ENCODE results near the gene CACHD1. TPM values are rescaled to one million over a fixed set of nuclear protein-coding genes. Genes with fewer than 3 reads are reported as not detected.
"Not testable (repeated sequence)": the region's sequence is repeated elsewhere in the genome, so short reads cannot be mapped to it uniquely, and the experiment has no call there.

Gene CACHD1
- total RNA-seq, 1 donor from 2014 or later: 32.0 TPM

DNA sequence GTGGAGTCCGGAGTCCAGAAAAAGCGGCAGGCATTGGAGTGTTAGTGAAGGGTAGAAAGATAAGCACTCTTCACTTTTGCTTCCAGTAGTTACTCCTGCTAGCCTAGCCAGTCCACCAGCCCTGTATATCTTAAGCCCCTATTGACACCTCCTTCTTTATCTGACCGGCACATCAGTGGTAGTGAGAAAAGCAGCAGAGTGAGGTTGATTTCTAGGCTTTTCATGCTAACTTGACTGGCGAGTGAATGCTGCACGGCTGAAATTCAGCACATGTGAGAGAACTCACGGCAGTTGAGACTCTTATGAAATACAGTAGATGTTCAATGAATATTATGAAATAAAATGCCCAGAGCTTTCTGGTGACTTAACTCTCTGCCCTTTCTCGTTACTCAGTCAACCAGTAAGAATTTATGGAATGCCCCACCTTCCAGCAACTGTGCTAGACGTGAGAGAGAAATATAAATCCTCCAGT is 128.2 kb downstream of the CACHD1 start:
- intact Hi-C loops (cut with DNase I): no loop called here
- H3K36me3 ChIP-seq: no peaks in the 10 kb centered on the region
- DNase-seq (no peak), ATAC-seq (peak; percentile 42 to 45)
- H3K27ac ChIP-seq: no peak overlapping the region
- H3K9me3 ChIP-seq: no peaks in the 10 kb centered on the region
- no peaks in the 10 kb centered on the region for H3K27me3 ChIP-seq (ENCODE audit: low read depth)
- H3K4me3 ChIP-seq: no peak overlapping the region
- peaks cover 37% of the 10 kb centered on the region for H3K4me1 ChIP-seq
- TF ChIP-seq, protein P1, sequence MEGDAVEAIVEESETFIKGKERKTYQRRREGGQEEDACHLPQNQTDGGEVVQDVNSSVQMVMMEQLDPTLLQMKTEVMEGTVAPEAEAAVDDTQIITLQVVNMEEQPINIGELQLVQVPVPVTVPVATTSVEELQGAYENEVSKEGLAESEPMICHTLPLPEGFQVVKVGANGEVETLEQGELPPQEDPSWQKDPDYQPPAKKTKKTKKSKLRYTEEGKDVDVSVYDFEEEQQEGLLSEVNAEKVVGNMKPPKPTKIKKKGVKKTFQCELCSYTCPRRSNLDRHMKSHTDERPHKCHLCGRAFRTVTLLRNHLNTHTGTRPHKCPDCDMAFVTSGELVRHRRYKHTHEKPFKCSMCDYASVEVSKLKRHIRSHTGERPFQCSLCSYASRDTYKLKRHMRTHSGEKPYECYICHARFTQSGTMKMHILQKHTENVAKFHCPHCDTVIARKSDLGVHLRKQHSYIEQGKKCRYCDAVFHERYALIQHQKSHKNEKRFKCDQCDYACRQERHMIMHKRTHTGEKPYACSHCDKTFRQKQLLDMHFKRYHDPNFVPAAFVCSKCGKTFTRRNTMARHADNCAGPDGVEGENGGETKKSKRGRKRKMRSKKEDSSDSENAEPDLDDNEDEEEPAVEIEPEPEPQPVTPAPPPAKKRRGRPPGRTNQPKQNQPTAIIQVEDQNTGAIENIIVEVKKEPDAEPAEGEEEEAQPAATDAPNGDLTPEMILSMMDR (IDR thresholded peaks at IDR 0.05): no peak

- H3K4me1 ChIP-seq: peaks cover 33% of the 10 kb centered on the region
- ATAC-seq (no peak), DNase-seq (no peak)
- no peak overlapping the region for H3K4me3 ChIP-seq
- no peaks in the 10 kb centered on the region for H3K27me3 ChIP-seq (ENCODE audit: low read depth)
- no peaks in the 10 kb centered on the region for H3K9me3 ChIP-seq
- intact Hi-C loops (cut with DNase I): no loop called here
- no peak overlapping the region for H3K27ac ChIP-seq
- TF ChIP-seq, protein P1 (IDR thresholded peaks at IDR 0.05): no peak
- H3K36me3 ChIP-seq: no peaks in the 10 kb centered on the region
These were observed 129.3 kb downstream of the CACHD1 start for GRCh38 chr1:64599242-64599641.

DNA sequence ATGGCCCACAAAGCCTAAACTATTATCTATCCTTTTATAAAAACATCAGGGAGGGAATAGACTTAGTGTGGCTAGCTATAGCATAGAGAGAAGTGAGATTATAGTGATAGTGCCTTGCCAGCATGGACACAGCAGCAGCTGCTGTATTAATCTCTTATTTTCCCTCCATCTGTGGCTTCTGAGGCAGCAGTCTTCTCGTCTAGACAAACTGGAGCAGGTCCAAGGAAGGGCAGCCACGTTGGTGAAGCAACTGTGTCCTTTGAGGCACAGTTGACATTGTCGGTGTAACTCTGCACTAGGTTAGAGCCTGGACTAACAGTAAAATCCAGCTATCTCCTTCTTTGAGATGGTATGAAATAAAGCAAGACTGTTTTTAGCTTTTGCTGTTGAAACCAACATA is 131.3 kb downstream of the CACHD1 start:
- Histone ChIP-seq H3K4me3 (no peak overlapping the region), H3K36me3 (no peaks in the 10 kb centered on the region), H3K27ac (no peak overlapping the region), H3K9me3 (no peaks in the 10 kb centered on the region), H3K27me3 (ENCODE audit: low read depth) (no peaks in the 10 kb centered on the region), H3K4me1 (peaks cover 23% of the 10 kb centered on the region)
- TF ChIP-seq, protein P1 (IDR thresholded peaks at IDR 0.05): no peak
- ATAC-seq: no peak
- no peak for DNase-seq
- intact Hi-C loops (cut with DNase I): no loop called here

DNA sequence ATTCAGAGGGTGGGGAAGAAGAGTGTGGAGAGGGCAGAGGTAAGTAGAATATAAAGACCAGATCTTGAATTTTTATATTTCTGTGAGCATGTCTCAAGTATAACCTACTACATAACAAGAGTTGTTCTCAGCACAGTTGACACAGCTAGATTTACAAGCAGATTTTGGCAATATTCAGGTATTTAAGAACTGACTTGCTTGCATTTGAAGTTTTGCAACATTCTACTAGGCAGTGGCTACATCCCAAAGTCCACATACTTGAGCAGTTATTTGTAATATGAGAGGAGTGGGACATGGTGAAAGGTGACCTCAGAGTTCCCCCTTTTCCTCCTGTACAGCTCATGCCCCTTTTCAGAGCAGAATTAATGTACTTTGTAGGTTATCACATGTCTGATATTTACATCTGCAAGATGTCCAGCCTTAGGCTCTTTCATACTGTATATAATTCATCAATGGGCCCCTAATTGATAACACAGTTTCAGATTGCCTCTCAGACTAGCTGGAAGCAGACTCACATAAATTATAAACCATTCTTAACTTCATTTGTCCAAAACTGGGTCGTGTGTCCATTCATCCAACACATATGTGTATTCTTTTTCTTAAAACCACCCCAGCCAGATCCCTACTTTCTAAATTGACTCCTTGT is 138.2 kb downstream of the CACHD1 start:
- H3K4me1 ChIP-seq: peaks cover 4% of the 10 kb centered on the region
- H3K36me3 ChIP-seq: no peaks in the 10 kb centered on the region
- H3K4me3 ChIP-seq: no peak overlapping the region
- ATAC-seq (peak; percentile 84 to 85), DNase-seq (no peak)
- TF ChIP-seq, protein P1 (IDR thresholded peaks at IDR 0.05): no peak
- intact Hi-C loops (cut with DNase I): no loop called here
- H3K9me3 ChIP-seq: peaks cover 11% of the 10 kb centered on the region
- no peak overlapping the region for H3K27ac ChIP-seq
- H3K27me3 ChIP-seq (ENCODE audit: low read depth): no peaks in the 10 kb centered on the region

DNA sequence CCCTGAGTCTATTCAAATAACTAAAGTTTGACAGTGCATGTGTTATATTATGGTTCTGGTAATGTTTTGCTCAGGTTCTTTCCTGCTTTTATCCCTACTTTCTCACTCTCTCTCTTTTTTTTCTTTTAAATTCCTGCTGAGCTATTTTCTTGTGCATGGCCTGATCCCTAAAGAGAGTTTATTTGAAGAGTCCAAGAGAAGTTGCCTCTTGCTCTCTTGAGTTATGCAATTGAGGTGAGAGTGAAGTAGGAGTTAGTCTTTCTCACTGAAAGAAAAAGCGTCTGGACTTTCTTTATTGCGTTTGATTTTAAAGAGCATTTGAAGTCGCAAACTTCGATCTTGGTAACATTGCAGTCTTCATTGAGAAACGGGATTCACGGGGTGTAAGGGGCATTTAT is 138.7 kb downstream of the CACHD1 start:
- Histone ChIP-seq H3K4me3 (no peak overlapping the region), H3K9me3 (peaks cover 11% of the 10 kb centered on the region), H3K27ac (no peak overlapping the region), H3K4me1 (peaks cover 4% of the 10 kb centered on the region), H3K27me3 (ENCODE audit: low read depth) (no peaks in the 10 kb centered on the region), H3K36me3 (no peaks in the 10 kb centered on the region)
- ATAC-seq (peak; percentile 64 to 80), DNase-seq (no peak)
- TF ChIP-seq, protein P1 (IDR thresholded peaks at IDR 0.05): no peak
- intact Hi-C loops (cut with DNase I): no loop called here

DNA sequence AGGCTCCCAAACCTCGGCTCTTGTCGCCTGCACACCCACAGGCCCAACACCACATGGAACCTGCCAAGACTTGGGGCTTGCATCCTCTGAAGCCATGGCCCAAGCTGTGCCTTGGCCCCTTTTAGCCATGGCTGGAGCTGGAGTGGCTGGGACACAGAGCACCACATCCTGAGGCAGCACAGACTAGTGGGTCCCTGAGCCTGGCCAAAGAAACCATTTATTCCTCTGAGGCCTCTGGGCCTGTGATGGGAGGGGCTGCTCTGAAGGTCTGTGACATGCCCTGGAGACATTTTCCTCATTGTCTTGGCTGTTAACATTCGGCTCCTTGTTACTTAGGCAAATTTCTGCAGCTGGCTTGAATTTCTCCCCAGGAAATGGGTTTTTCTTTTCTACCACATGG is 141.0 kb downstream of the CACHD1 start:
- intact Hi-C loops (cut with DNase I); H3K4me3 ChIP-seq; ATAC-seq; H3K4me1 ChIP-seq; DNase-seq; H3K27me3 ChIP-seq (ENCODE audit: low read depth); H3K27ac ChIP-seq; H3K36me3 ChIP-seq: not testable (repeated sequence)
- peaks cover 11% of the 10 kb centered on the region for H3K9me3 ChIP-seq
